ENCODE measurements around the gene OR2A25.

DNA sequence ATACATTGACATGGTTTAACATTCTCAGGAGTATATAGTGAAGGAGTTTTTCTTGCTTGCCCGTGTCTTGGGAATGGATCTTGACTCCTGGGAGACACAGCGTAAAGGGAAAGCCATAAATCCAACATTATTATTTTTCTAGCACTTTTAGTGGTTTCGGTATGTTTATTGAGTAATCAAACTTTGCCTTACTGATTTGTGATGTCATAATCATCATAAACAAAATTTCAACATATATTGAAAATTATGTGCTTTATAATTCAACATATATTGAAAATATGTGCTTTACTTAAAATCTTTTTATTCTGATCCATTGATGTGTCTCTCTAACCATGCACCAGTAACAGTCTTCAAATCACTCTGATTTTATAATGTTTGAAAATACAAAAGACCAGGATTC, 41.1 kb upstream of the OR2A25 start:
- TF ChIP-seq, protein P1, sequence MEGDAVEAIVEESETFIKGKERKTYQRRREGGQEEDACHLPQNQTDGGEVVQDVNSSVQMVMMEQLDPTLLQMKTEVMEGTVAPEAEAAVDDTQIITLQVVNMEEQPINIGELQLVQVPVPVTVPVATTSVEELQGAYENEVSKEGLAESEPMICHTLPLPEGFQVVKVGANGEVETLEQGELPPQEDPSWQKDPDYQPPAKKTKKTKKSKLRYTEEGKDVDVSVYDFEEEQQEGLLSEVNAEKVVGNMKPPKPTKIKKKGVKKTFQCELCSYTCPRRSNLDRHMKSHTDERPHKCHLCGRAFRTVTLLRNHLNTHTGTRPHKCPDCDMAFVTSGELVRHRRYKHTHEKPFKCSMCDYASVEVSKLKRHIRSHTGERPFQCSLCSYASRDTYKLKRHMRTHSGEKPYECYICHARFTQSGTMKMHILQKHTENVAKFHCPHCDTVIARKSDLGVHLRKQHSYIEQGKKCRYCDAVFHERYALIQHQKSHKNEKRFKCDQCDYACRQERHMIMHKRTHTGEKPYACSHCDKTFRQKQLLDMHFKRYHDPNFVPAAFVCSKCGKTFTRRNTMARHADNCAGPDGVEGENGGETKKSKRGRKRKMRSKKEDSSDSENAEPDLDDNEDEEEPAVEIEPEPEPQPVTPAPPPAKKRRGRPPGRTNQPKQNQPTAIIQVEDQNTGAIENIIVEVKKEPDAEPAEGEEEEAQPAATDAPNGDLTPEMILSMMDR (IDR thresholded peaks at IDR 0.05; ENCODE audit: low read depth, low read length) = no peak
- TF ChIP-seq POLR2A (IDR thresholded peaks at IDR 0.05; ENCODE audit: extremely low read depth, insufficient read length) (no peak), MYC (IDR thresholded peaks at IDR 0.05; ENCODE audit: low read depth, low read length) (no peak)
- TF ChIP-seq, protein P2, sequence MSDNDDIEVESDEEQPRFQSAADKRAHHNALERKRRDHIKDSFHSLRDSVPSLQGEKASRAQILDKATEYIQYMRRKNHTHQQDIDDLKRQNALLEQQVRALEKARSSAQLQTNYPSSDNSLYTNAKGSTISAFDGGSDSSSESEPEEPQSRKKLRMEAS (IDR thresholded peaks at IDR 0.05; ENCODE audit: low read depth, low read length) = no peak

All from NB4 (cell line).